WTC11 (cell line): ENCODE data around the gene IFNA5. TPM values are rescaled to one million over a fixed set of nuclear protein-coding genes. Genes with fewer than 3 reads are reported as not detected.

ENCODE experiments used
- ATAC-seq: fragments of 200-7000 bp; cut with Tn5 transposase; 2 replicates; pipeline ENCODE4 v1.10.0; 2021; ENCODE audit warnings: mild to moderate bottlenecking, moderate library complexity
- CTCF ChIA-PET: fragments of 300-600 bp; sonication (Branson Sonifier 250); formaldehyde crosslinking; loops from one replicate; lab custom pipeline; 2021; ENCODE audit warnings: antibody characterized with exemption; lab: Charles Lee
- POLR2A ChIA-PET: fragments of 350-600 bp; sonication (Branson Sonifier 250); formaldehyde crosslinking; loops from one replicate; lab custom pipeline; 2021; ENCODE audit warnings: antibody characterized with exemption; lab: Charles Lee
- DNase-seq: peaks from one replicate; pipeline ENCODE4 v3.0.0; 2021; ENCODE audit warnings: low spot score
- H3K27ac Mint-ChIP-seq: 2 replicates; pipeline ENCODE4 v1.8.0; 2021; ENCODE audit warnings: mixed read lengths
- H3K27me3 Mint-ChIP-seq: 2 replicates; pipeline ENCODE4 v1.8.0; 2021; ENCODE audit warnings: low read depth, mild to moderate bottlenecking, moderate library complexity, mixed read lengths
- H3K36me3 Mint-ChIP-seq: 2 replicates; pipeline ENCODE4 v1.8.0; 2021; ENCODE audit warnings: mixed read lengths
- H3K4me1 Mint-ChIP-seq: 2 replicates; pipeline ENCODE4 v1.8.0; 2022; ENCODE audit warnings: mixed read lengths
- H3K4me3 Mint-ChIP-seq: 2 replicates; pipeline ENCODE4 v1.8.0; 2021; ENCODE audit warnings: mild to moderate bottlenecking, moderate library complexity, mixed read lengths
- H3K9me3 Mint-ChIP-seq: 2 replicates; pipeline ENCODE4 v1.8.0; 2021; ENCODE audit warnings: mixed read lengths
- CBFB ChIP-seq: sonication (generic); formaldehyde crosslinking; IDR thresholded peaks from 2 replicates; pipeline ENCODE4 v1.8.1; 2022; ENCODE audit warnings: mild to moderate bottlenecking, low read depth, missing genetic modification reagents
- CREB1 ChIP-seq: sonication (generic); formaldehyde crosslinking; IDR thresholded peaks from 2 replicates; pipeline ENCODE4 v1.8.0; 2023; ENCODE audit warnings: mild to moderate bottlenecking, missing genetic modification reagents
- FOXJ3 ChIP-seq: sonication (generic); formaldehyde crosslinking; IDR thresholded peaks from 2 replicates; pipeline ENCODE4 v1.9.0; 2021; ENCODE audit warnings: missing genetic modification reagents, mild to moderate bottlenecking, borderline replicate concordance
- FOXK1 ChIP-seq: sonication (generic); formaldehyde crosslinking; IDR thresholded peaks from 2 replicates; pipeline ENCODE4 v1.8.0; 2022; ENCODE audit warnings: mild to moderate bottlenecking, moderate library complexity, missing genetic modification reagents
- GABPB1 ChIP-seq: sonication (generic); formaldehyde crosslinking; IDR thresholded peaks from 2 replicates; pipeline ENCODE4 v1.8.1; 2023; ENCODE audit warnings: mild to moderate bottlenecking, missing genetic modification reagents
- GTF2I ChIP-seq: fragments of 250-450 bp; sonication (Bioruptor Pico); conservative IDR thresholded peaks from 2 replicates; pipeline ENCODE4 v1.4.0; 2021; ENCODE audit warnings: mild to moderate bottlenecking
- NR1H2 ChIP-seq: sonication (generic); formaldehyde crosslinking; IDR thresholded peaks from 2 replicates; pipeline ENCODE4 v1.9.0; 2021; ENCODE audit warnings: mild to moderate bottlenecking, moderate library complexity, missing genetic modification reagents
- PRRX2 ChIP-seq: fragments of 250-450 bp; sonication (Bioruptor Pico); IDR thresholded peaks from 2 replicates; pipeline ENCODE4 v1.8.0; 2021; ENCODE audit warnings: mild to moderate bottlenecking
- TEAD4 ChIP-seq: sonication (generic); formaldehyde crosslinking; IDR thresholded peaks from 2 replicates; pipeline ENCODE4 v1.8.0; 2022; ENCODE audit warnings: mild to moderate bottlenecking, missing genetic modification reagents
- ZNF232 ChIP-seq: sonication (generic); formaldehyde crosslinking; IDR thresholded peaks from 2 replicates; pipeline ENCODE4 v1.8.0; 2022; ENCODE audit warnings: mild to moderate bottlenecking, missing genetic modification reagents
- ZNF263 ChIP-seq: sonication (generic); formaldehyde crosslinking; IDR thresholded peaks from 2 replicates; pipeline ENCODE4 v1.8.1; 2022; ENCODE audit warnings: low read depth, mild to moderate bottlenecking, moderate library complexity, missing genetic modification reagents
- ZNF416 ChIP-seq: fragments of 250-450 bp; sonication (Bioruptor Pico); IDR thresholded peaks from 2 replicates; pipeline ENCODE4 v1.9.0; 2021; ENCODE audit warnings: mild to moderate bottlenecking, inconsistent platforms
- total RNA-seq: library from RNA; stranded (reverse); gene quantifications from 3 replicates; pipeline ENCODE4 v1.2.3, GENCODE V29; 2021
- TF ChIP-seq, protein P1 (sequence below): sonication (generic); formaldehyde crosslinking; IDR thresholded peaks from 2 replicates; pipeline ENCODE4 v1.8.1; 2023; ENCODE audit warnings: mild to moderate bottlenecking, missing genetic modification reagents
- TF ChIP-seq, protein P2 (sequence below): sonication (generic); formaldehyde crosslinking; conservative IDR thresholded peaks from 2 replicates; pipeline ENCODE4 v1.8.1; 2022; ENCODE audit warnings: mild to moderate bottlenecking, missing genetic modification reagents
- TF ChIP-seq, protein P3 (sequence below): sonication (generic); formaldehyde crosslinking; conservative IDR thresholded peaks from 2 replicates; pipeline ENCODE4 v1.8.1; 2023; ENCODE audit warnings: mild to moderate bottlenecking, low read depth, missing genetic modification reagents, moderate library complexity
- TF ChIP-seq, protein P4 (sequence below): sonication (generic); formaldehyde crosslinking; IDR thresholded peaks from 2 replicates; pipeline ENCODE4 v1.8.1; 2022; ENCODE audit warnings: low read depth, mild to moderate bottlenecking, moderate library complexity, missing genetic modification reagents, borderline replicate concordance
- TF ChIP-seq, protein P5 (sequence below): sonication (generic); formaldehyde crosslinking; IDR thresholded peaks from 2 replicates; pipeline ENCODE4 v1.8.1; 2022; ENCODE audit warnings: low read depth, missing genetic modification reagents, borderline replicate concordance
- TF ChIP-seq, protein P6 (sequence below): fragments of 250-450 bp; sonication (Bioruptor Pico); IDR thresholded peaks from 2 replicates; pipeline ENCODE4 v2.1.2; 2022; ENCODE audit warnings: mild to moderate bottlenecking, moderate library complexity
- TF ChIP-seq, protein P7 (sequence below): fragments of 250-450 bp; sonication (Bioruptor Pico); IDR thresholded peaks from 2 replicates; pipeline ENCODE4 v1.8.0; 2021; ENCODE audit warnings: mild to moderate bottlenecking
- TF ChIP-seq, protein P8 (sequence below): fragments of 250-450 bp; sonication (Bioruptor Pico); IDR thresholded peaks from 2 replicates; pipeline ENCODE4 v1.9.0; 2021; ENCODE audit warnings: mild to moderate bottlenecking

The IFNA5 gene
- total RNA-seq, 1 experiment from 2014 or later = not detected

DNA sequence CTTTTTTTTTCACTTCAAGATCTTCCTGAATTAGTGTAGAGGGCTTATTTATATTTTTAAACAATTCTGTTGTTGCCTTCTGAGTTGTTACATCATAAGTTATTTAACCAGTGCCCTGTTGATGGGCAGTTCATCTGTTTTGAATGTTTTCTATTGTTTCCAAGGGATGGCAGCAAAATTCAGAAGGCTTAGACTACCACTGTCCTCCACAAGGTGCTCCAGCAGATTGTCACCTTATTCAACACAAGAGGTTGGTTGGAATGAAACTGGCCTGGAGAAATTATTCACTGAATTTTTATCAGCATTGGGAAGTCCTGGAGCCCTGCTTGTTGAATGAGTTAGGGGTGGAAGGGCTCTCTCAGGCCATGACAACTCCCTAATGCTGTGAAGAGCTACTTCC is 31.3 kb upstream of the IFNA5 start (continued):
- TF ChIP-seq, protein P1, sequence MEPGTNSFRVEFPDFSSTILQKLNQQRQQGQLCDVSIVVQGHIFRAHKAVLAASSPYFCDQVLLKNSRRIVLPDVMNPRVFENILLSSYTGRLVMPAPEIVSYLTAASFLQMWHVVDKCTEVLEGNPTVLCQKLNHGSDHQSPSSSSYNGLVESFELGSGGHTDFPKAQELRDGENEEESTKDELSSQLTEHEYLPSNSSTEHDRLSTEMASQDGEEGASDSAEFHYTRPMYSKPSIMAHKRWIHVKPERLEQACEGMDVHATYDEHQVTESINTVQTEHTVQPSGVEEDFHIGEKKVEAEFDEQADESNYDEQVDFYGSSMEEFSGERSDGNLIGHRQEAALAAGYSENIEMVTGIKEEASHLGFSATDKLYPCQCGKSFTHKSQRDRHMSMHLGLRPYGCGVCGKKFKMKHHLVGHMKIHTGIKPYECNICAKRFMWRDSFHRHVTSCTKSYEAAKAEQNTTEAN (CRISPR knock-in tag) = no peak
- TF ChIP-seq GABPB1 (CRISPR knock-in tag) = no peak
- TF ChIP-seq, protein P2, sequence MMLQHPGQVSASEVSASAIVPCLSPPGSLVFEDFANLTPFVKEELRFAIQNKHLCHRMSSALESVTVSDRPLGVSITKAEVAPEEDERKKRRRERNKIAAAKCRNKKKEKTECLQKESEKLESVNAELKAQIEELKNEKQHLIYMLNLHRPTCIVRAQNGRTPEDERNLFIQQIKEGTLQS (CRISPR knock-in tag) = no peak
- TF ChIP-seq, protein P3, sequence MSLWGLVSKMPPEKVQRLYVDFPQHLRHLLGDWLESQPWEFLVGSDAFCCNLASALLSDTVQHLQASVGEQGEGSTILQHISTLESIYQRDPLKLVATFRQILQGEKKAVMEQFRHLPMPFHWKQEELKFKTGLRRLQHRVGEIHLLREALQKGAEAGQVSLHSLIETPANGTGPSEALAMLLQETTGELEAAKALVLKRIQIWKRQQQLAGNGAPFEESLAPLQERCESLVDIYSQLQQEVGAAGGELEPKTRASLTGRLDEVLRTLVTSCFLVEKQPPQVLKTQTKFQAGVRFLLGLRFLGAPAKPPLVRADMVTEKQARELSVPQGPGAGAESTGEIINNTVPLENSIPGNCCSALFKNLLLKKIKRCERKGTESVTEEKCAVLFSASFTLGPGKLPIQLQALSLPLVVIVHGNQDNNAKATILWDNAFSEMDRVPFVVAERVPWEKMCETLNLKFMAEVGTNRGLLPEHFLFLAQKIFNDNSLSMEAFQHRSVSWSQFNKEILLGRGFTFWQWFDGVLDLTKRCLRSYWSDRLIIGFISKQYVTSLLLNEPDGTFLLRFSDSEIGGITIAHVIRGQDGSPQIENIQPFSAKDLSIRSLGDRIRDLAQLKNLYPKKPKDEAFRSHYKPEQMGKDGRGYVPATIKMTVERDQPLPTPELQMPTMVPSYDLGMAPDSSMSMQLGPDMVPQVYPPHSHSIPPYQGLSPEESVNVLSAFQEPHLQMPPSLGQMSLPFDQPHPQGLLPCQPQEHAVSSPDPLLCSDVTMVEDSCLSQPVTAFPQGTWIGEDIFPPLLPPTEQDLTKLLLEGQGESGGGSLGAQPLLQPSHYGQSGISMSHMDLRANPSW (CRISPR knock-in tag) = no peak

DNA sequence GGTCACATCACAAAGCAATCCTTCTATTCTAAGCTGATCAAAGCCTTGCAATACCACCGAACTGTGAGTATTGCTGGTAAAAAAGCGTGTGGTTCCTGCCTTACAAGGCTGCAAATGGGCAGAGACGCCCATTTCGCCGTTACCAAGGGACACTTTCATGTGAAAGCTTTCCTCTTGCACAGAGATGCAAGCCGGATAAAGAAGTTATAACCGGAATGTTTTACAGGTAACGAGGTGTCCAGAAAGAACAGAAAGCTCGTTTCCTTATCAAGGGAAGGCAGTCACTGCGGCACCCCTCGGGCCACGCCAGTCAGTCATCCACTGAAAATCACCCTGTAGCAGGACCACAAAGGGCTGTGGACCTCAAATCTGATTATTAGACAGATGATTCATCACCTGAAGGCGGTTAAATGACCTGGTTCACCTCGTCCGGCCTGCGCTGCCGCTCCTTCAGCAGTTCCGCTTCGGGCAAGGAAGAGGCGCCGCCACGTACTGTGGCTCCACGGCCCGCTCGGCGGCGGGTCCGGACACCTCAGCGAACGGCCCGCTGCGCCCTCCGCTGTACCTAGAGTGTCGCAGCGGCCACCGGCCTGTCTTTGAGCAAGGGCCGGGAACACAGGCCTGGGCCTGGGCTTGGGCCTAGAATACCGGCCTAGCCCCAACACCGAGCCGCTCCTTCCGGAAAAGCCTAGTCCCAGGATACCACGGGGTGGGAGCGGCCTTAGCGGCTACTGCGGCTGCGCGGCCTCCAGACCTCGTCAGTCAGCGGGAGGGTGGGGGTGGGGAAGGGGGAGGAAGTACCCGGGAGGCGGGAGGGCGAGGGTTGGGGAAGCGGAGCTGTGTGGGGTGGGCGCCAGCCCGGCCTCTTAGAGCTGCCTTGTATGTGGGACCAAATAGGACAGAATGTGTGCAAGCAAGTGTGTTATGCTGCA is 29.9 kb upstream of the IFNA5 start, which contains the start of gene KLHL9:
Gene KLHL9 (minus strand): TSS at position 704 of the 932 bp plus-strand sequence. CDS start 545 bp downstream, at position 159.
- H3K27me3 Mint-ChIP-seq = peaks cover 18% of the 10 kb centered on the region
- CTCF ChIA-PET = interaction anchor here (0.6 to 1.8 kb wide), 13 partner anchors 9 to 152 kb away, joined by 3 to 17 read pairs (median 5); no protein-coding TSS in a partner anchor
- ATAC-seq = peak; percentile 94
- DNase-seq = peak; percentile 91
- H3K4me1 Mint-ChIP-seq = peaks cover 37% of the 10 kb centered on the region
- H3K27ac Mint-ChIP-seq = peak within 1 kb of the TSS; percentile 88
- peak within 1 kb of the TSS; percentile 93 for H3K4me3 Mint-ChIP-seq
- H3K9me3 Mint-ChIP-seq = no peaks in the 10 kb centered on the region
- H3K36me3 Mint-ChIP-seq = peaks cover 16% of the 10 kb centered on the region
- POLR2A ChIA-PET = no interaction called here
- TF ChIP-seq ZNF416 (CRISPR knock-in tag) = no peak
- TF ChIP-seq, protein P4, sequence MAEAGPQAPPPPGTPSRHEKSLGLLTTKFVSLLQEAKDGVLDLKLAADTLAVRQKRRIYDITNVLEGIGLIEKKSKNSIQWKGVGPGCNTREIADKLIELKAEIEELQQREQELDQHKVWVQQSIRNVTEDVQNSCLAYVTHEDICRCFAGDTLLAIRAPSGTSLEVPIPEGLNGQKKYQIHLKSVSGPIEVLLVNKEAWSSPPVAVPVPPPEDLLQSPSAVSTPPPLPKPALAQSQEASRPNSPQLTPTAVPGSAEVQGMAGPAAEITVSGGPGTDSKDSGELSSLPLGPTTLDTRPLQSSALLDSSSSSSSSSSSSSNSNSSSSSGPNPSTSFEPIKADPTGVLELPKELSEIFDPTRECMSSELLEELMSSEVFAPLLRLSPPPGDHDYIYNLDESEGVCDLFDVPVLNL (CRISPR knock-in tag) = no peak
- TF ChIP-seq FOXK1 = peak; percentile 53; the same call in 1 of the 2 replicates
- no peak for TF ChIP-seq ZNF232 (CRISPR knock-in tag)
- no peak for TF ChIP-seq NR1H2 (CRISPR knock-in tag)
- TF ChIP-seq, protein P5, sequence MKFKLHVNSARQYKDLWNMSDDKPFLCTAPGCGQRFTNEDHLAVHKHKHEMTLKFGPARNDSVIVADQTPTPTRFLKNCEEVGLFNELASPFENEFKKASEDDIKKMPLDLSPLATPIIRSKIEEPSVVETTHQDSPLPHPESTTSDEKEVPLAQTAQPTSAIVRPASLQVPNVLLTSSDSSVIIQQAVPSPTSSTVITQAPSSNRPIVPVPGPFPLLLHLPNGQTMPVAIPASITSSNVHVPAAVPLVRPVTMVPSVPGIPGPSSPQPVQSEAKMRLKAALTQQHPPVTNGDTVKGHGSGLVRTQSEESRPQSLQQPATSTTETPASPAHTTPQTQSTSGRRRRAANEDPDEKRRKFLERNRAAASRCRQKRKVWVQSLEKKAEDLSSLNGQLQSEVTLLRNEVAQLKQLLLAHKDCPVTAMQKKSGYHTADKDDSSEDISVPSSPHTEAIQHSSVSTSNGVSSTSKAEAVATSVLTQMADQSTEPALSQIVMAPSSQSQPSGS (CRISPR knock-in tag) = no peak
- no peak for TF ChIP-seq ZNF263 (CRISPR knock-in tag)
- TF ChIP-seq CBFB = no peak
- TF ChIP-seq FOXJ3 (CRISPR knock-in tag) = no peak
- no peak for TF ChIP-seq PRRX2 (CRISPR knock-in tag)
- no peak for TF ChIP-seq TEAD4
- TF ChIP-seq, protein P6, sequence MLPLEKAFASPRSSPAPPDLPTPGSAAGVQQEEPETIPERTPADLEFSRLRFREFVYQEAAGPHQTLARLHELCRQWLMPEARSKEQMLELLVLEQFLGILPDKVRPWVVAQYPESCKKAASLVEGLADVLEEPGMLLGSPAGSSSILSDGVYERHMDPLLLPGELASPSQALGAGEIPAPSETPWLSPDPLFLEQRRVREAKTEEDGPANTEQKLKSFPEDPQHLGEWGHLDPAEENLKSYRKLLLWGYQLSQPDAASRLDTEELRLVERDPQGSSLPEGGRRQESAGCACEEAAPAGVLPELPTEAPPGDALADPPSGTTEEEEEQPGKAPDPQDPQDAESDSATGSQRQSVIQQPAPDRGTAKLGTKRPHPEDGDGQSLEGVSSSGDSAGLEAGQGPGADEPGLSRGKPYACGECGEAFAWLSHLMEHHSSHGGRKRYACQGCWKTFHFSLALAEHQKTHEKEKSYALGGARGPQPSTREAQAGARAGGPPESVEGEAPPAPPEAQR = no peak
- TF ChIP-seq GTF2I (CRISPR knock-in tag) = no peak
- TF ChIP-seq CREB1 (CRISPR knock-in tag) = no peak
- TF ChIP-seq, protein P1 (CRISPR knock-in tag) = 0 out of 2 replicates have a peak, but pooled peaks have one; percentile 85
- TF ChIP-seq, protein P7, sequence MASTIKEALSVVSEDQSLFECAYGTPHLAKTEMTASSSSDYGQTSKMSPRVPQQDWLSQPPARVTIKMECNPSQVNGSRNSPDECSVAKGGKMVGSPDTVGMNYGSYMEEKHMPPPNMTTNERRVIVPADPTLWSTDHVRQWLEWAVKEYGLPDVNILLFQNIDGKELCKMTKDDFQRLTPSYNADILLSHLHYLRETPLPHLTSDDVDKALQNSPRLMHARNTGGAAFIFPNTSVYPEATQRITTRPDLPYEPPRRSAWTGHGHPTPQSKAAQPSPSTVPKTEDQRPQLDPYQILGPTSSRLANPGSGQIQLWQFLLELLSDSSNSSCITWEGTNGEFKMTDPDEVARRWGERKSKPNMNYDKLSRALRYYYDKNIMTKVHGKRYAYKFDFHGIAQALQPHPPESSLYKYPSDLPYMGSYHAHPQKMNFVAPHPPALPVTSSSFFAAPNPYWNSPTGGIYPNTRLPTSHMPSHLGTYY = no peak
- TF ChIP-seq, protein P8, sequence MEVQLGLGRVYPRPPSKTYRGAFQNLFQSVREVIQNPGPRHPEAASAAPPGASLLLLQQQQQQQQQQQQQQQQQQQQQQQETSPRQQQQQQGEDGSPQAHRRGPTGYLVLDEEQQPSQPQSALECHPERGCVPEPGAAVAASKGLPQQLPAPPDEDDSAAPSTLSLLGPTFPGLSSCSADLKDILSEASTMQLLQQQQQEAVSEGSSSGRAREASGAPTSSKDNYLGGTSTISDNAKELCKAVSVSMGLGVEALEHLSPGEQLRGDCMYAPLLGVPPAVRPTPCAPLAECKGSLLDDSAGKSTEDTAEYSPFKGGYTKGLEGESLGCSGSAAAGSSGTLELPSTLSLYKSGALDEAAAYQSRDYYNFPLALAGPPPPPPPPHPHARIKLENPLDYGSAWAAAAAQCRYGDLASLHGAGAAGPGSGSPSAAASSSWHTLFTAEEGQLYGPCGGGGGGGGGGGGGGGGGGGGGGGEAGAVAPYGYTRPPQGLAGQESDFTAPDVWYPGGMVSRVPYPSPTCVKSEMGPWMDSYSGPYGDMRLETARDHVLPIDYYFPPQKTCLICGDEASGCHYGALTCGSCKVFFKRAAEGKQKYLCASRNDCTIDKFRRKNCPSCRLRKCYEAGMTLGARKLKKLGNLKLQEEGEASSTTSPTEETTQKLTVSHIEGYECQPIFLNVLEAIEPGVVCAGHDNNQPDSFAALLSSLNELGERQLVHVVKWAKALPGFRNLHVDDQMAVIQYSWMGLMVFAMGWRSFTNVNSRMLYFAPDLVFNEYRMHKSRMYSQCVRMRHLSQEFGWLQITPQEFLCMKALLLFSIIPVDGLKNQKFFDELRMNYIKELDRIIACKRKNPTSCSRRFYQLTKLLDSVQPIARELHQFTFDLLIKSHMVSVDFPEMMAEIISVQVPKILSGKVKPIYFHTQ = no peak
